Measurements from ENCODE around the gene ATP13A2.

The ATP13A2 gene

DNA sequence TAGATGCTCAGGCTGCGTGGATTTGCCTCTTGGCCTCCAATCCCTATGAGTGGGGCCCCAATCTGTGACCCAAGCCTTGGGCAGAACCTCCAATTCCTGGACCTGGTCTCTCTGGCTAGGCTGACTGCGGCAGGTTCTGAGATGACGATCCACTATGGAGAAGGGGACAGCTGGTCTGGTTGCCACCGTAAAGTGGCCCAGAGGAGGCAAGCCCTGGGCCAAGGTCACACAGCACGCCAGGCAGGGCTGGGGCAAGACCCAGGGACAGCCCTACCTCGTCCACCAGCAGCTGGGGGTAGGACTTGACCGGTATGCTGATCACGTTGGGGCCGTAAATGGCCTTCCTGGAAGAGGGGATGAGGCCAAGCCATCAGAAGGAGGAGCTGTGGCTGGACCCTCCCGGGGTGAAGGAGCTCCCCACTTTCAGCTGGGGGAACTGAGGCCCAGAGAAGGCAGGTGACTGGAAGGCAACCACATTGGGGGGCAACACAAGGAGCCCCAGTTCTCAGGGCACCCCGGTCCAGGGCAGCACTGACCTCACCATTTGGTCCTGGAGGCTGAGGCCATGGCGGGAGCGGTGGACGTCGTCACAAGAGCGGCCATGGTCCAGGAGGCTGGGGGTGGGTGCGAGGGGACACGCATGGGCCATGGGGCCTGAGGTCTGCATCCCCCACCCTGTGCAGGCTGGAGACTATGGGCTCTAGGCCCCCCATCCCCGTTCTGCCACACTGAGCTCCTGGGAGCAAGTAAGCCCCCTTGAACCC, 9.8 kb downstream of the ATP13A2 start:
- no peak overlapping the region for H3K23ac ChIP-seq (ENCODE audit: low read length in 2 of 2)
- H3K36me3 ChIP-seq (ENCODE audit: control insufficient read depth in 1 of 2, insufficient read depth in 2 of 2, low read depth in 1 of 2, low read length in 2 of 2): peaks cover 53 to 92% of the 10 kb centered on the region in 2 experiments
- H4K91ac ChIP-seq (ENCODE audit: low read length): no peak overlapping the region
- no peak overlapping the region for H2AK5ac ChIP-seq (ENCODE audit: low read length, severe bottlenecking)
- H2BK5ac ChIP-seq (ENCODE audit: low read depth, low read length, poor library complexity, severe bottlenecking): no peak overlapping the region
- H3K4me2 ChIP-seq (ENCODE audit: low read length, poor library complexity, severe bottlenecking): no peak overlapping the region
- WGBS: 98% methylated on average over 19 of the region's 19 CpGs
- no peak overlapping the region for H3K4me3 ChIP-seq (ENCODE audit: insufficient read depth in 1 of 2, low read depth in 1 of 2, low read length in 2 of 2)
- H3K27me3 ChIP-seq (ENCODE audit: control insufficient read depth in 1 of 2, insufficient read depth in 1 of 2, low read length in 2 of 2): no peaks in the 10 kb centered on the region
- H2AFZ ChIP-seq (ENCODE audit: low read depth, low read length): no peak overlapping the region
- no peak overlapping the region for H3K9ac ChIP-seq (ENCODE audit: low read length)
- H3K14ac ChIP-seq (ENCODE audit: low read length in 2 of 2): no peak overlapping the region
- no peak overlapping the region for H3K4ac ChIP-seq (ENCODE audit: low read depth in 1 of 2, low read length in 2 of 2)
- no peaks in the 10 kb centered on the region for H3K9me3 ChIP-seq (ENCODE audit: control insufficient read depth, low read length)
- H4K8ac ChIP-seq (ENCODE audit: low read length): no peak overlapping the region
- peaks cover 42% of the 10 kb centered on the region for H3K79me1 ChIP-seq (replicated peaks; ENCODE audit: low read length, poor library complexity, severe bottlenecking)
- DNase-seq: no peak
- no peak overlapping the region for H2BK120ac ChIP-seq (ENCODE audit: low read depth, low read length)
- no peak overlapping the region for H3K18ac ChIP-seq (ENCODE audit: low read depth in 1 of 2, low read length in 2 of 2)
- no peak overlapping the region for H2BK15ac ChIP-seq (ENCODE audit: low read depth, poor library complexity, severe bottlenecking)
- H3K4me1 ChIP-seq (ENCODE audit: control insufficient read depth, insufficient read depth, low read depth, low read length): peaks cover 5% of the 10 kb centered on the region
- no peak overlapping the region for H3K27ac ChIP-seq (ENCODE audit: low read length, poor library complexity, severe bottlenecking)
- no peak overlapping the region for H2BK12ac ChIP-seq (ENCODE audit: low read length in 2 of 2)

GRCh38 chr1:16999863-17000262, 11.9 kb downstream of the ATP13A2 start:
- Histone ChIP-seq H2BK5ac (ENCODE audit: low read depth, low read length, poor library complexity, severe bottlenecking) (no peak overlapping the region), H2AK5ac (ENCODE audit: low read length, severe bottlenecking) (no peak overlapping the region)
- 92% methylated on average over 5 of the region's 8 CpGs for WGBS

GRCh38 chr1:16998589-16998988, 13.1 kb downstream of the ATP13A2 start:
- Histone ChIP-seq H4K91ac (ENCODE audit: low read length) (no peak overlapping the region), H3K4me3 (ENCODE audit: insufficient read depth in 1 of 2, low read depth in 1 of 2, low read length in 2 of 2) (no peak overlapping the region), H3K9ac (ENCODE audit: low read length) (no peak overlapping the region), H3K9me3 (ENCODE audit: control insufficient read depth, low read length) (no peaks in the 10 kb centered on the region), H3K4me1 (ENCODE audit: control insufficient read depth, insufficient read depth, low read depth, low read length) (peaks cover 1% of the 10 kb centered on the region), H3K14ac (ENCODE audit: low read length in 2 of 2) (no peak overlapping the region), H2AFZ (ENCODE audit: low read depth, low read length) (no peak overlapping the region), H3K79me1 (replicated peaks; ENCODE audit: low read length, poor library complexity, severe bottlenecking) (peaks cover 52% of the 10 kb centered on the region), H2BK12ac (ENCODE audit: low read length in 2 of 2) (no peak overlapping the region), H3K18ac (ENCODE audit: low read depth in 1 of 2, low read length in 2 of 2) (no peak overlapping the region), H3K4ac (ENCODE audit: low read depth in 1 of 2, low read length in 2 of 2) (no peak overlapping the region), H3K27me3 (ENCODE audit: control insufficient read depth in 1 of 2, insufficient read depth in 1 of 2, low read length in 2 of 2) (no peaks in the 10 kb centered on the region), H2BK120ac (ENCODE audit: low read depth, low read length) (no peak overlapping the region), H3K27ac (ENCODE audit: low read length, poor library complexity, severe bottlenecking) (no peak overlapping the region), H3K23ac (ENCODE audit: low read length in 2 of 2) (no peak overlapping the region), H2BK5ac (ENCODE audit: low read depth, low read length, poor library complexity, severe bottlenecking) (no peak overlapping the region), H3K4me2 (ENCODE audit: low read length, poor library complexity, severe bottlenecking) (no peak overlapping the region), H3K36me3 (ENCODE audit: control insufficient read depth in 1 of 2, insufficient read depth in 2 of 2, low read depth in 1 of 2, low read length in 2 of 2) (peaks cover 46 to 95% of the 10 kb centered on the region in 2 experiments), H2BK15ac (ENCODE audit: low read depth, poor library complexity, severe bottlenecking) (no peak overlapping the region), H4K8ac (ENCODE audit: low read length) (peak overlapping the region; percentile 21), H2AK5ac (ENCODE audit: low read length, severe bottlenecking) (no peak overlapping the region)
- DNase-seq: no peak
- WGBS: 98% methylated on average over 8 of the region's 10 CpGs

More at GRCh38 chr1:16999863-17000262, 11.9 kb downstream of the ATP13A2 start:
- peaks cover 54 to 94% of the 10 kb centered on the region in 2 experiments for H3K36me3 ChIP-seq (ENCODE audit: control insufficient read depth in 1 of 2, insufficient read depth in 2 of 2, low read depth in 1 of 2, low read length in 2 of 2)
- H3K27me3 ChIP-seq (ENCODE audit: control insufficient read depth in 1 of 2, insufficient read depth in 1 of 2, low read length in 2 of 2): no peaks in the 10 kb centered on the region
- no peak overlapping the region for H2BK15ac ChIP-seq (ENCODE audit: low read depth, poor library complexity, severe bottlenecking)
- no peak overlapping the region for H3K14ac ChIP-seq (ENCODE audit: low read length in 2 of 2)
- H2BK120ac ChIP-seq (ENCODE audit: low read depth, low read length): no peak overlapping the region
- H3K23ac ChIP-seq (ENCODE audit: low read length in 2 of 2): no peak overlapping the region
- no peak overlapping the region for H3K4me2 ChIP-seq (ENCODE audit: low read length, poor library complexity, severe bottlenecking)
- no peak overlapping the region for H3K18ac ChIP-seq (ENCODE audit: low read depth in 1 of 2, low read length in 2 of 2)
- no peak overlapping the region for H2BK12ac ChIP-seq (ENCODE audit: low read length in 2 of 2)
- H4K8ac ChIP-seq (ENCODE audit: low read length): no peak overlapping the region
- H4K91ac ChIP-seq (ENCODE audit: low read length): no peak overlapping the region
- H3K9ac ChIP-seq (ENCODE audit: low read length): no peak overlapping the region
- H2AFZ ChIP-seq (ENCODE audit: low read depth, low read length): no peak overlapping the region
- no peak overlapping the region for H3K27ac ChIP-seq (ENCODE audit: low read length, poor library complexity, severe bottlenecking)
- no peak for DNase-seq
- H3K4ac ChIP-seq (ENCODE audit: low read depth in 1 of 2, low read length in 2 of 2): no peak overlapping the region
- no peaks in the 10 kb centered on the region for H3K9me3 ChIP-seq (ENCODE audit: control insufficient read depth, low read length)
- H3K4me1 ChIP-seq (ENCODE audit: control insufficient read depth, insufficient read depth, low read depth, low read length): peaks cover 4% of the 10 kb centered on the region
- no peak overlapping the region for H3K4me3 ChIP-seq (ENCODE audit: insufficient read depth in 1 of 2, low read depth in 1 of 2, low read length in 2 of 2)
- H3K79me1 ChIP-seq (replicated peaks; ENCODE audit: low read length, poor library complexity, severe bottlenecking): peaks cover 49% of the 10 kb centered on the region

DNA sequence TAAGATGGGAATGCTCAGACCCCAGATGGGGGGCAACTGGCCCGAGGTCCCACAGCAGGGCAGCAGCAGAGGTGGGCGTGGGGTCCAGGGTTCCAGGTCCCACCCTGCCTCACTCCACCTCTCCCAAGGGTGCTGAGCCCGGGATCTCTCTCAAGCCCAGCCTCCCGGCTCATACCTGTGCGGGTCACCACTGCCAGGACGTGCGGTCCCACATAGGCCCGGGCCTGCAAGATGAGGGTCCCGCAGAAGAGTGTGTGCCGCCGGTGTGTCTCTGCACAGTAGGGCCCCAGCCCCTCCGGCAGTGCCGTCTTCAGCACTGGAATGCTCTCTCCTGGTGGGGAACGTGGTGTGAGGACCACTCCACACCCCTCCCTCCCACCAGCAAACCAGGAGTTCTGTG, 14.9 kb downstream of the ATP13A2 start:
- H2AFZ ChIP-seq (ENCODE audit: low read depth, low read length): no peak overlapping the region
- H2BK120ac ChIP-seq (ENCODE audit: low read depth, low read length): no peak overlapping the region
- no peak overlapping the region for H3K14ac ChIP-seq (ENCODE audit: low read length in 2 of 2)
- DNase-seq: no peak
- peaks cover 1% of the 10 kb centered on the region for H3K4me1 ChIP-seq (ENCODE audit: control insufficient read depth, insufficient read depth, low read depth, low read length)
- H2AK5ac ChIP-seq (ENCODE audit: low read length, severe bottlenecking): no peak overlapping the region
- no peak overlapping the region for H3K4ac ChIP-seq (ENCODE audit: low read depth in 1 of 2, low read length in 2 of 2)
- 97% methylated on average over 14 of the region's 14 CpGs for WGBS
- no peak overlapping the region for H3K4me2 ChIP-seq (ENCODE audit: low read length, poor library complexity, severe bottlenecking)
- H3K79me1 ChIP-seq (replicated peaks; ENCODE audit: low read length, poor library complexity, severe bottlenecking): peaks cover 46% of the 10 kb centered on the region
- H3K18ac ChIP-seq (ENCODE audit: low read depth in 1 of 2, low read length in 2 of 2): no peak overlapping the region
- H2BK15ac ChIP-seq (ENCODE audit: low read depth, poor library complexity, severe bottlenecking): no peak overlapping the region
- no peak overlapping the region for H3K27ac ChIP-seq (ENCODE audit: low read length, poor library complexity, severe bottlenecking)
- H3K36me3 ChIP-seq (ENCODE audit: control insufficient read depth in 1 of 2, insufficient read depth in 2 of 2, low read depth in 1 of 2, low read length in 2 of 2): peaks cover 33 to 97% of the 10 kb centered on the region in 2 experiments
- H3K4me3 ChIP-seq (ENCODE audit: insufficient read depth in 1 of 2, low read depth in 1 of 2, low read length in 2 of 2): no peak overlapping the region
- no peaks in the 10 kb centered on the region for H3K27me3 ChIP-seq (ENCODE audit: control insufficient read depth in 1 of 2, insufficient read depth in 1 of 2, low read length in 2 of 2)
- H2BK12ac ChIP-seq (ENCODE audit: low read length in 2 of 2): no peak overlapping the region
- H4K8ac ChIP-seq (ENCODE audit: low read length): no peak overlapping the region
- H3K9me3 ChIP-seq (ENCODE audit: control insufficient read depth, low read length): no peaks in the 10 kb centered on the region
- H2BK5ac ChIP-seq (ENCODE audit: low read depth, low read length, poor library complexity, severe bottlenecking): no peak overlapping the region
- no peak overlapping the region for H3K23ac ChIP-seq (ENCODE audit: low read length in 2 of 2)
- no peak overlapping the region for H4K91ac ChIP-seq (ENCODE audit: low read length)
- no peak overlapping the region for H3K9ac ChIP-seq (ENCODE audit: low read length)

Data from mesenchymal stem cell (in vitro differentiated cells and primary cell).